HepG2 (cell line): ENCODE results near the gene ATP6V0E1. TPM values are rescaled to one million over a fixed set of nuclear protein-coding genes. Genes with fewer than 3 reads are reported as not detected.

Source experiments
- ATAC-seq: fragments of 200-7000 bp; cut with Tn5 transposase; 3 replicates; pipeline ENCODE4 v1.9.1; 2020; ENCODE audit warnings: mild to moderate bottlenecking, moderate library complexity
- BruUV-seq: library from RNA; stranded (reverse); fragments of 400-500 nt; replicated peaks from 2 replicates; lab custom pipeline; 2021; lab: Mats Ljungman, UMichigan
- CTCF ChIA-PET: fragments of 300-600 bp; formaldehyde crosslinking; extraction: SDS; loops from one replicate; lab custom pipeline; 2021; ENCODE audit warnings: low total read pairs, inconsistent platforms, low intra/inter-chr PET ratio; lab: Yijun Ruan, JAX
- POLR2A ChIA-PET: fragments of 350-600 bp; sonication (Branson Sonifier 250); formaldehyde crosslinking; loops from one replicate; lab custom pipeline; 2020; ENCODE audit warnings: antibody characterized with exemption, inconsistent platforms; lab: Yijun Ruan, JAX
- DNase-seq: peaks from one replicate; pipeline ENCODE4 v3.0.0-alpha.2; 2015; ENCODE audit warnings: low spot score
- FAIRE-seq: peaks from 3 replicates; lab custom pipeline; 2011; peaks lifted over from hg19 to GRCh38; lab: Jason Lieb, UNC
- H2AFZ ChIP-seq: one replicate; pipeline ENCODE4 v1.6.1; 2011; ENCODE audit warnings: low read length, inconsistent platforms
- H3K27ac ChIP-seq: fragments of 300-600 bp; 3 replicates; pipeline ENCODE4 v1.8.0; 2011; ENCODE audit warnings: mixed run types, mild to moderate bottlenecking, mixed read lengths, low read length, inconsistent platforms; ENCODE audit not compliant: insufficient read depth; ENCODE audit errors: extremely low read length
- H3K27me3 ChIP-seq, 2 experiments: fragments of 200-600 bp in 1 of 2; 2 replicates in 1 of 2; 3 replicates in 1 of 2; pipeline versions ENCODE4 v1.6.0 to v1.8.0; 2011; ENCODE audit warnings: low read length in 2 of 2, mild to moderate bottlenecking in 2 of 2, moderate library complexity in 2 of 2, inconsistent platforms in 1 of 2; ENCODE audit not compliant: insufficient read depth in 2 of 2, control insufficient read depth in 1 of 2
- H3K36me3 ChIP-seq, 2 experiments: fragments of 200-600 bp in 1 of 2; replicated peaks in 1 of 2; 2 replicates in 1 of 2; 3 replicates in 1 of 2; pipeline versions ENCODE4 v1.5.1 to v1.8.0; 2011; ENCODE audit warnings: low read length in 2 of 2, inconsistent platforms in 1 of 2; ENCODE audit not compliant: insufficient read depth in 2 of 2, control insufficient read depth in 1 of 2
- H3K4me1 ChIP-seq: 2 replicates; pipeline ENCODE4 v1.5.1; 2012; ENCODE audit warnings: low read length, inconsistent platforms; ENCODE audit not compliant: insufficient read depth
- H3K4me2 ChIP-seq: 2 replicates; pipeline ENCODE4 v1.6.0; 2011; ENCODE audit warnings: low read depth, low read length, inconsistent platforms
- H3K4me3 ChIP-seq, 3 experiments: fragments of 200-600 bp in 1 of 3; sonication (generic), shearing (Covaris generic) in 1 of 3; replicated peaks in 1 of 3; 2 replicates each; pipeline ENCODE4 v1.5.1; 2011 to 2016; ENCODE audit warnings: low read length in 3 of 3, inconsistent platforms in 2 of 3, low read depth in 2 of 3, mild to moderate bottlenecking in 2 of 3, control low read depth in 1 of 3, mixed read lengths in 1 of 3; ENCODE audit not compliant: insufficient read depth in 1 of 3
- H3K79me2 ChIP-seq: one replicate; pipeline ENCODE4 v1.6.1; 2011; ENCODE audit warnings: low read length, inconsistent platforms; ENCODE audit not compliant: insufficient read depth
- H3K9ac ChIP-seq: 2 replicates; pipeline ENCODE4 v1.6.0; 2011; ENCODE audit warnings: mild to moderate bottlenecking, low read depth, low read length, inconsistent platforms; ENCODE audit not compliant: insufficient read depth
- H3K9me3 ChIP-seq: 2 replicates; pipeline ENCODE4 v1.5.1; 2012; ENCODE audit warnings: mild to moderate bottlenecking, low read length
- H4K20me1 ChIP-seq: 2 replicates; pipeline ENCODE4 v1.6.0; 2011; ENCODE audit warnings: inconsistent platforms, mild to moderate bottlenecking, low read length, moderate library complexity; ENCODE audit not compliant: insufficient read depth
- CREB1 ChIP-seq, 2 experiments: fragments of 450-650 bp in 1 of 2; IDR thresholded peaks; 2 replicates each; pipeline ENCODE4 v1.6.1; 2016 to 2017; ENCODE audit warnings: control low read depth in 1 of 2, mild to moderate bottlenecking in 1 of 2, missing compliant biosample characterization in 1 of 2, missing genetic modification characterization in 1 of 2
- DNMT3B ChIP-seq: conservative IDR thresholded peaks from 2 replicates; pipeline ENCODE4 v1.6.1; 2016; ENCODE audit warnings: missing biosample characterization, control low read depth
- EHMT2 ChIP-seq: fragments of 200-600 bp; sonication (generic); IDR thresholded peaks from 2 replicates; pipeline ENCODE4 v1.7.0; 2017; ENCODE audit warnings: antibody characterized with exemption, low read depth, low read length, borderline replicate concordance
- GATA4 ChIP-seq: sonication (generic); IDR thresholded peaks from 2 replicates; pipeline ENCODE4 v1.6.1; 2016; ENCODE audit warnings: antibody characterized with exemption, low read depth, borderline replicate concordance
- MED13 ChIP-seq: sonication (generic); formaldehyde crosslinking; IDR thresholded peaks from 2 replicates; pipeline ENCODE4 v1.5.0; 2020; ENCODE audit warnings: missing genetic modification reagents
- MTA1 ChIP-seq: sonication (generic); formaldehyde crosslinking; IDR thresholded peaks from 2 replicates; pipeline ENCODE4 v1.4.0; 2020; ENCODE audit warnings: missing genetic modification reagents, mild to moderate bottlenecking, borderline replicate concordance
- MYC ChIP-seq: sonication (generic); formaldehyde crosslinking; IDR thresholded peaks from 2 replicates; pipeline ENCODE4 v1.9.0; 2021; ENCODE audit warnings: missing genetic modification reagents, borderline replicate concordance
- SOX5 ChIP-seq: IDR thresholded peaks from 2 replicates; pipeline ENCODE4 v1.6.1; 2016; ENCODE audit warnings: borderline replicate concordance
- ZMYM3 ChIP-seq: sonication (generic); formaldehyde crosslinking; IDR thresholded peaks from 2 replicates; pipeline ENCODE4 v1.5.1; 2020; ENCODE audit warnings: mild to moderate bottlenecking, missing genetic modification reagents
- ZNF292 ChIP-seq: sonication (generic); formaldehyde crosslinking; IDR thresholded peaks from 2 replicates; pipeline ENCODE4 v1.8.1; 2022; ENCODE audit warnings: mild to moderate bottlenecking, low read depth, missing genetic modification reagents, borderline replicate concordance
- WGBS: methylation state at CpG from one replicate; pipeline ENCODE4 v1.1.6; 2017; ENCODE audit warnings: low lambda C conversion rate; 5-methylcytosine and 5-hydroxymethylcytosine counted together
- in situ Hi-C: cut with HindIII; loops from 2 replicates; pipeline ENCODE4 v1.10.0; 2017; ENCODE audit warnings: low pct_unique_long_range_greater_than_20kb; ENCODE audit not compliant: extremely low pct_ligation_motif_present
- intact Hi-C: fragments of 100-400 bp; cut with micrococcal nuclease; formaldehyde crosslinking; loops from one replicate; pipeline ENCODE4 v1.10.0; 2022; ENCODE audit not compliant: unreplicated experiment
- polyA plus RNA-seq, 8 experiments: library from polyadenylated mRNA; depleted of rRNA in 3 of 8; stranded (reverse) in 7 of 8; unstranded in 1 of 8; fragments of >200 nt; fragmentation: Illumina TruSeq in 4 of 8; extraction: Trizol in 4 of 8; gene quantifications; 2 replicates each; pipeline versions ENCODE4 v1.2.1 to v1.2.3, GENCODE V29; 2011 to 2016; ENCODE audit warnings: low read depth in 4 of 8, missing spikeins in 1 of 8, mixed read lengths in 1 of 8; ENCODE audit not compliant: insufficient read depth in 1 of 8
- total RNA-seq, 5 experiments: library from RNA; depleted of rRNA; stranded (reverse); fragments of >200 nt; fragmentation: Illumina TruSeq; extraction: Trizol; gene quantifications; 2 replicates each; pipeline ENCODE4 v1.2.3, GENCODE V29; 2016; ENCODE audit warnings: low read depth in 1 of 5
- TF ChIP-seq, protein P1 (sequence below): sonication (generic); formaldehyde crosslinking; IDR thresholded peaks from 2 replicates; pipeline ENCODE4 v1.5.0; 2020; ENCODE audit warnings: missing genetic modification reagents, mild to moderate bottlenecking, borderline replicate concordance

The ATP6V0E1 gene
- total and polyA plus RNA-seq, 2 of the 13 experiments (the other 11 are each of a cell fraction or from before 2014, with no cell fraction given): 143 to 215 TPM

- BruUV-seq: TSS peak; percentile 37
- ChIA-PET CTCF (no interaction called here), POLR2A (no interaction called here)
- Histone ChIP-seq H3K36me3 (peaks cover 10 to 35% of the 10 kb centered on the region in 2 experiments), H3K27ac (no peak overlapping the region), H4K20me1 (no peaks in the 10 kb centered on the region), H3K9ac (no peak overlapping the region), H3K4me2 (no peak overlapping the region), H3K27me3 (no peaks in the 10 kb centered on the region), H2AFZ (no peak overlapping the region), H3K4me3 (no peak overlapping the region), H3K4me1 (no peaks in the 10 kb centered on the region), H3K9me3 (no peaks in the 10 kb centered on the region), H3K79me2 (no peaks in the 10 kb centered on the region)
- DNase-seq: no peak
- no peak for TF ChIP-seq MYC (CRISPR knock-in tag)
- TF ChIP-seq ZMYM3 (CRISPR knock-in tag): no peak
- TF ChIP-seq DNMT3B (CRISPR knock-in tag): no peak
- TF ChIP-seq CREB1 (IDR thresholded peaks at IDR 0.05): no peak
- TF ChIP-seq CREB1 (CRISPR knock-in tag; IDR thresholded peaks at IDR 0.05): no peak
- no peak for TF ChIP-seq EHMT2
- TF ChIP-seq, protein P1, sequence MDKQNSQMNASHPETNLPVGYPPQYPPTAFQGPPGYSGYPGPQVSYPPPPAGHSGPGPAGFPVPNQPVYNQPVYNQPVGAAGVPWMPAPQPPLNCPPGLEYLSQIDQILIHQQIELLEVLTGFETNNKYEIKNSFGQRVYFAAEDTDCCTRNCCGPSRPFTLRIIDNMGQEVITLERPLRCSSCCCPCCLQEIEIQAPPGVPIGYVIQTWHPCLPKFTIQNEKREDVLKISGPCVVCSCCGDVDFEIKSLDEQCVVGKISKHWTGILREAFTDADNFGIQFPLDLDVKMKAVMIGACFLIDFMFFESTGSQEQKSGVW (CRISPR knock-in tag): no peak
- no peak for TF ChIP-seq MED13 (CRISPR knock-in tag)
- no peak for TF ChIP-seq GATA4
- no peak for TF ChIP-seq MTA1
- TF ChIP-seq SOX5 (CRISPR knock-in tag): no peak
- no peak for TF ChIP-seq ZNF292 (CRISPR knock-in tag)
- in situ Hi-C loops (no loop called here), intact Hi-C loops (no loop called here)
- FAIRE-seq: no peak
- WGBS: 95% methylated on average over 5 of the region's 11 CpGs
- no peak for ATAC-seq
Measured at GRCh38 chr5:172951371-172952033, 32.1 kb upstream of the ATP6V0E1 start.
